CD4-positive, alpha-beta T cell treated with Interleukin-1 beta for 1 hour (primary cell): ENCODE measurements around the gene VPS33A.
"Not testable (repeated sequence)": the region's sequence is repeated elsewhere in the genome, so short reads cannot be mapped to it uniquely, and the experiment has no call there.

Source experiments
- DNase-seq, 2 donors: peaks; one replicate each; pipeline ENCODE4 v3.0.0-alpha.2; 2020 to 2022

VPS33A gene

DNA sequence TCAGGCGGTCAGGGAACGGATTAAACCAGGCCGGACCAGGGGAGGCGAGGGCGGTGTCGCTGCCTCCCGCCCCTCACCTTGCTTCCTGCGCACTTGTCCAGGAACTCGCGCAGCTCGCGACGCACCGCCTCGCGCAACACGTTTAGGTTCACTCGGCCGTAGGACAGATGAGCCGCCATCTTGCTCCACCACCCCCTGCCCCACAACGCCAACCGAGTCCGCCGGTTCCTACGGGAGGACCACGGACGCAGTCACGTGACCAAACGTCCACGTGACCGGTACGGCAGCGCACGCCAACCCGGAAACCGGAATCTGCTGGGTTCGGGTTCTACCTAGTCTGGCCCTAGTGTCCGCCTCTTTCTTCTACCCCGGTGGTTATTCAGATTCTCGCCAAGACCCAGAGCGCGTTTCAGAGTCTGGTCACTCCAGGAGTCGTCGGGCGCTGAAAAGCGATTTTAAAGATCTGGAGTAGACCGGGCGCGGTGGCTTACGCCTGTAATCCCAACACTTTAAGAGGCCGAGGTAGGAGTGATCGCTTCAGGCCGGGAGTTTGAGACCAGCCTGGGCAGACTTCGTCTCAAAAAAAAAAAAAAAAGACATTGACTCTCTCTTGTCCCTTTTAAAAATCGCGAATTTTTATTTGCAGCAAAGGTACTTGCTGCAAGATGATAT lies at the start of gene VPS33A:
TSS of gene VPS33A (minus strand) at position 265 of the 672 bp plus-strand sequence. CDS start at position 179, 86 bp downstream.
- peak; percentile 94 for DNase-seq

DNA sequence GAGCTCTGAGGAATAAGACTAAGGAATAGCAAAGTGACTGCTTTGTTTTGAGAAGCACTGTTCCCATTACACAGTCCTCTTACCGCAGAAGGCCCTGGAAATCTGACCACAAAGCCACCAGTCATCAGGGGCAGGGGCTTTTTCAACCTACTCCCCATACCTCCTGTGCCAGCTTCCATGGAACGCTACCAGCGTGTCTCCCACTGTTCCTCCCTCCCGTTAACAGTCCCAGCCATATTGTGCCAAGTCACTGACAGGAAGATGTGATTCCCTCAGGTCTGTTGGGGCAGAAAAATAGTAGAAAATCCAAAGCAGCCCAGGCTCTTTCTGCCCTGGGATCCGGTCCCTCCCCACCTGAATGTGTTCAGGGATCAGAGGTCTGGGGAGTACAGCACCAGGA lies 46.6 kb upstream of the VPS33A start:
- DNase-seq = no peak

DNA sequence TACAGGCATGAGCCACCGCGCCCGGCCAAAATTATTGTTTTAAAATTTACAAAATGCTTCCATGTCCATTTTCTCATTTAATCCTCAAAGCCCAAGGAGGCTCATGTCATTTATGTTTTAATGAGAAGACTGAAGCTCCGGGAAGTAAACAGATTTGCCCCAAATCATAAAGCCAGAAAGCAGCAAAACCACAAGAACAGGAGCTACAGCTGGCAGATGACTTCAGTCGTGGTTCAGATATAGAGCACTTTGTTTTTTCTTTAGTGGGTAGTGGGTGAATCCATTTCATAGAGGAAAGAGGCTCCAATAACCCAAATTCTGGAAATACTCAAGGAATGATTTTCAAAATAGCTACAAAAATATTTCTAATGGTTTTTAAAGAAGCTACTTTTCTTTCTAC lies 45.4 kb upstream of the VPS33A start:
- DNase-seq = no peak

DNA sequence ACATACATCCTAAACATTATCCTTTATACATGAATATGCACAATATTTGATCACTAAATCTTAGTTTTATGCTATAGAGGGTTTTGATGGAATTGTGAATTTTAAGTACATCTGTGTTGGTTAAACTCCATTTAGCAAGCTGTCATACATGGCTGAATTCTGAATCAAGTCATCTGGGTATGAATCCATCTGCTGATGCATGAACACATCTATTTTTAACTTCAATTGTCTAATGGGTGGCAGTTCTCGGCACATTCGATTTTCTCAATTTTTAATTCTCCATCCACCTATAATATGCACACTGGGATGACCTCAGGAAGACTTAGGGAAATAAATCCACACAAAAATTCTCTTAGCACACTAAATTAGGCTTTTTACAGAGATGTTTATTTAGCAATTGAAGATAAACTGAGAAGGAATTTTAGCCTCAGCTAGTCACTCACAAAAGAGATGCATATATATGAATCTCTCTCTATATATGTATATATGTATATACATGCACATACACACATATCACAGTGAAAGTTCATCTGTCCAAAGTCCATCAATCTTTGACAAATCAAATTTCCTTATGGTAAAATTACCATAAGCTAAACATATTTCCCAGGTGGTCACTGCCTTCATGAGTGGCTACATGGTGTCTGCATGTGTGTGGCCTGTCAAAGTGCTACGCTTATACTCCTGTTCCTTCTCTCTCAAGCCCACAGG lies 44.5 kb upstream of the VPS33A start:
- no peak for DNase-seq

DNA sequence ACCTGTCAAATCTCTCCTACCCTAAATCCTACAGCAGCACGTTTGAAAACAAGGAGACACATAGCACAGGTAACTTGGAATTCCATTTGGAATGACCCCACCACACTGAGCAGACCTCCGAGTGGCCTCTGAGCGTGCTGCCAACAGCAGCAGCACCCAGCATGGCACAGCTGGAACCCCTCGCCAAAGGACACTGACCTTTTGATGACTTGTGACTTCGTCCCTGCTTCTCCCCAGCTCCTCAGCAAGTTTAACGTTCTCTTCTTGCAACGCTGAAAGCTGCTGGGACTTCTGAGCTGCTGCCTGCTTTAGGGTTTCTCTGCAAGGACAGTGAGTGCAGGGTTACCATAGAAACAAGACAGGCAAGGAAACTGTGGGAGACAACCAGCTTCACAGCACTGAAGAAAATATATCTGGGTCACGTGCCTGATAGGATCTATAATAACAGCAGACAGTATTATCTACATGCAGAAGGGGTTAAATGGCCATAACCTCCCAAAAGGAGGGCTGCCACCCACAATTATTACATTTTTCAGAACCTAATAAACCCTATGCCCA lies 43.3 kb upstream of the VPS33A start:
- DNase-seq = no peak

DNA sequence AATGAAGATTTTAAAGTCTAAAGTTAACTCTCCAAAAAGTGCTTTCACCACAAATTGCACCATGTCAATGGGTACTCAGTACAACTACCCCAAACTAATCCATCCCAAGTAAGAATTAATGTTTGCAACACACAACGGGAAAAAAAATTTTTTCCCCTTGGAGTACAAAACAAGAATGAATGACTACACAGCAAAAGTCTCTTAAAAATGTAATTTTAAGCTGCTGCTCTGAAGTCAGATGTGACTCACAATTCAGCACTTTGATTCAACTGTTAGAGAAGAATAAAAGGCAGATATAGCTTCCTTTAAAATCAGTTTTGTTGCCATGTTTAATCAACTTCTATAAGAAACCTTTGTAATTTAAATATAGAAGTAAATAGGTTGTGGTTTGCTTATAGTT lies 42.5 kb upstream of the VPS33A start:
- no peak for DNase-seq

DNA sequence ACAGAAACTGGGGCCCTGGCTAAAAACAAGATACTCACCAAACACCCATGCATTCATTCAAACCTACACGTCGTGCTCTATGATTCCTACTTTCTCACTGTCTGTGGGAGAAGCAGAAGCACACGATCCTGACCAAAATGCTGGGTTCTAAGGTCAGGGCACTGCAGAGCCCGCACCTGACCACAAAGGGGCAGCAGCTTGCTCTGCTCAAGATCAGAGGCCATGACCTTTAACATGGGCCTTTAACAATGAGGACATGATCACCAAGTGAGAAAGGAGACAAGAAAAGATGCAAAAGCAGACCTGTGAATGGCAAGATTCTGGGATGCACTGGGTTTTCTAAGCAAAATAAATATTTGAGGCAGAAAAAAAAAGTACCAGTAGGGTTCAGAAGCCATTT lies 40.1 kb upstream of the VPS33A start:
- DNase-seq = no peak

DNA sequence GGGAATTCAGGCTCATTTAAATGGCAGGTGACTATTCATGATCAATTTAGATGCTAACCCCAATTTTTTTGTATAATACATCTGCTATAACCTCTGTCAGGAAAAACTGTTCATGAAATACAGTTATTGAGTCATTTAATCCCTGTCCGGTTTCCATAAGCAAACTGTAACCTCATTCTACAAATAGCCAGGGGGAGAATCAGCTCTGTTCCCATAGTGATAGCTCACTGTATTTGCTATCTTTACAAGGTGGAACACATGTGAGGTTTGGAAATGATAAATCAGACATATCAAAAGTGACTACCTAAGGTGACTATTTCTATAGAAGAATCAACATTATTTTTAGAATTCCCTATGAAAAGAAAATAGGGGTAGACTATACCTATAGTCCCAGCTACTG lies 38.6 kb upstream of the VPS33A start:
- DNase-seq = no peak

DNA sequence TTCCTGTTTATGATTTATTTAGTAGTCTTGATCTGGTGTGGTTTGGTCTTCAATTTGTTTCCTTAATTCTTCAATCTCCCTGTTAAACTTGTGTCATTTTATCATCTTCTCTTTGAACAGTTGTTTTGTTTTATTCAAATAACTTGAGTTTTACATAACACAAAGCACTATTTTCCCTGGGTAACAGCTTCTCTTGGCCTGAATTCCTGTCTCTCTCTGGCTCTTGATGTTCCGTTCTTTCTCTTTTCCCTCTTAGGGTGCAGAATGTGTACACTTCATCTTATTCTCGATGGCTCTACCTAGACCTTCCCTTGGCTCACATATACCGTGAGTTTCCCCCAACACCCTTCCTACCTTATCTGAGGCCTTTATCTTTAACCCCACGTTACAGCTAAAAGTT lies 36.8 kb upstream of the VPS33A start:
- DNase-seq = no peak

DNA sequence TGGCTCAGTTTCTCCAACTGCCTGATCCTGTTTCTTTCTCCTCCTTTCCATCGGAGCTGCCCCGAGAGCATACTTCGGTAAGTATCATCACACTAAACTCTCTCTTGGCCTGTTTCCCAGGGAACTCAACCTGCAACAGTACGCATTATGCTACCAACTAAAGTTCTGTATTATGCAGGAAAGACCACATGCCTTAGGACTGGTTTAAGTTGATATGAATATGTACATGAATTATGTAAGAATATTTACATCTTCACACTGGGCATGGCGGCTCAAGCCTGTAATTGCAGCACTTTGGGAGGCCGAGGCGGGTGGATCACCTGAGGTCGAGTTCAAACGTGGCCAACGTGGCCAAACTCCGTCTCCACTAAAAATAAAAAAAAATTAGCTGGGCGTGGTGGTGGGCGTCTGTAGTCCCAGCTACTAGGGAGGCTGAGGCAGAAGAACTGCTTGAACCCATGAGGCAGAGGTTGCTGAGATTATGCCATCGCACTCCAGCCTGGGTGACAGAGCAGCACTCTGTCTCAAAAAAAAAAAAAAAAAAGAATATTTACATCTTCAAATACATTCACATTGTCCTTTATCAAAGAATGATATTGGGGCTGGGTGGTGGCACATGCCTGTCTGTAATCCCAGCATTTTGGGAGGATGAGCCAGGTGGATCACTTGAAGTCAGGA lies 31.9 kb upstream of the VPS33A start:
- no peak for DNase-seq

DNA sequence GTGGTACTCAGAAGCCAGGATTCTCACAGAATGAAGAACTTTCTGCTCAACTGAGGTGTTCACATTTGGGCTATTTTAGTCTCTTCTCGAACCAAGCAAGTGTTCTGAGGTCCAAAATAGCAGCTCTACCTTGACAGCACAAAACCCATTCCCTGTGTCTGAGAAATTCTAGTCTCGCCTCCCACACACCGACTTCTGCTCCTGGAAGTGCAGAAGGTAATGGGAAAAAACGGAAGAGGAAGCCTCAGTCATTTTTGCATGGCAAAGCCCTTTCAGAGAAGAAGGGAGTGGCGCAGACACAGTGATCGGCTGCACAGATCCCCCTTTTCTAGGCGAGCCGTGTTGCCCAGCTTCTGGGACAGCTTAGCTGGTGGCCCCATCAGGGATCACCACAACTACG lies 31.2 kb upstream of the VPS33A start:
- no peak for DNase-seq

DNA sequence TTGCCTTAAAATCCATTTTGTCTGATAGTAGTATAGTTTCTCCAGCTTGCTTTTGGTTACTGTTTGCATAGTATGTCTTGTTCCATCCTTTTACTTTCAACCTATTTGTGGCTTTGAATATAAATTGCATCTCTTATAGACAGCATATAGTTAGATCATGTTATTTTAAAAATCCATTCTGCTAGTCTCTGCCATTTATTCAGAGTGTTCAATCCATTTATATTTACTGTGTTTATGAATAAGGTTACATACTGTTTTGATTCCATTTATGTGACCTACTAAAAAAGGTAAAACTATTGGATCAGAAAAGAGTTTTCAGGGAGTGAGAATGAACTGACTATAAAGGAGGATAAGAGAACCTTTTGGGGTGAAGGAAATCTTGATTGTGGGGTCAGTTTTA lies 29.6 kb upstream of the VPS33A start:
- DNase-seq = no peak

DNA sequence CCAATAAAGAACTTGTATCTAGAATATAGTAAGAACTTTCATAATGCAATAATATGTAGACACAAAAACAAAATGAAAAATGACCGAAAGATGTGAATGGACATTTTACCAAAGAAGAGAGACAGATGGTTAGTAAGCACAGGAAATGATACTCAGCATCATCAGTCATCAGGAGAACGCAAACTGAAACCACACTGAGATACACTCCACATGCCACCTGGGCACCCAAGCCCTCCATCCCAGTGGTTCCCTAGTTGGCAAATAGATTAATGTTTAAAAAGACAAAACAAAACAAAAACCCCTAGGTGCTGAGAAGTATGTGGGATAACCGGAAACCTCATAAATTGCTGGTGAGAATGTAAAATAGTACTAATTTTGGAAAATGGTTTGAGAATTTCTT lies 26.8 kb upstream of the VPS33A start:
- no peak for DNase-seq

DNA sequence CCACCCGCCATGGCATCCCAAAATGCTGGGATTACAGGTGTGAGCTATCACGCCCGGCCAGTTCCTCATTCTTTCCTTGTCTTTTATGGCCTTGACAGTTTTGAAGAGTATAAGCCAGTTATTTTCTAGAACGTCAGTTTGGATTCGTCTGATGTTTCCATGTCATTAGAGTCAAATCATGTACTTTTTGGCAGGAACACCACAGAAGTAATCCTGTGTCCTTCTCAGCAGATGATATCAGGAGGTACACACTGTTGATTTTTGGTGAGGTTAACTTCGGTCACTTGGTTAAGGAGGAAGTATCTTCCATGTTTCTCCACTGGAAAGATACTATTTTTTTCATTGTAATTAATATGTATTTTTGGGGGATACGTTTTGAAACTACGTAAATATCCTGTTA lies 25.1 kb upstream of the VPS33A start:
- no peak for DNase-seq

DNA sequence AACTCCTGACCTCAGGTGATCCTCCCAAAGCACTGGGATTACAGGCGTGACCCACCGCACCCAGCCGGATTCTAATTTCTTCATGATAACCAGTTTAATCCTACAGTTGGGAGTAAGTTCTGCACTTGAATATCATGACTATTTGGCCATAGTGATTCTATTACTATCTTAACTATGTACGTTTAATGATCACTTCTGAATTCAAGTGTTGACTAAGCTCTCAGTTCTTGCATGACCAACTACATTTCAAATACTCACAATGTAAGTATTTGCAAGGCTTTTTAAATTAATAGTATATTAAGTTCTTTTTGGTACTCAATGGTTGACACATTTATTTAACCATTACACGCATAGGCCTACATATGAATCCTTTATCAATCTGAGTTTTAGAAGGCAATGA lies 17.4 kb upstream of the VPS33A start:
- no peak for DNase-seq

DNA sequence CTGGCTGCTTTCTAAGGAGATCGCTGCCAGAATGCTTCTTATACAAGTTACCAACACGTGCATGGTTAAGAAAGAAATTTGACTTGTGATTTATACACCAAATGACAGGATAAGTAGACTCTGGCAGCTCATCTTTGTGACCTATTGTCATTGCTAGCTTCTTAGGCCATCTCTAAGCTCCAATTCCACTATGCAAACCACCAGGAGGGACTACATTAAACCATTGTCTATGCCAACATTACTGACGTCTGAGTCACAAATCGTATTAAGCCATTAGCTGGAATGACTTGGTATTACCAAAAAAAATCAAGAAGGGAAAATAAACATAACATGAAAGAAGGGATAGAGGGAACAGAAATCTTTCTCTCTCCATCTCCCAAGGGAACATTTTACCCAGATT lies 15.8 kb upstream of the VPS33A start:
- DNase-seq = no peak

DNA sequence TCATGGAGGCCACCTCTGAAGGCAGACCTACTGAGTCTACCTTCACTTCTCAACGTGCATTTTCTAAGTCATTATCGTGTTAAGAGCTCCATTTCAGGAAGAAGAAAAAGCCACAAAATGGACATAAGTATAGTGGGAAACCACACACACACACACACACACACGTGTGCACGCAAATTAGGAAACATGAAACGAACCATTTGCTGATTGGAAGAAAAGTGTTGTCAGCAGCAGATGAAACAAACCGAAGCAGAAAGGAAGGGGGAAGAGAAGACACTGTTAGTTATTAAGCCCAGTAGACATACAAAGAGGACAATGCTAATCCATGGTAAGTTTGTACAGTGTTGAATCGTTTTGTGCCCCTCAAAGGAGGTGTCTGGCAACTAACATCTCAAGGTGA lies 9.9 kb upstream of the VPS33A start:
- no peak for DNase-seq

DNA sequence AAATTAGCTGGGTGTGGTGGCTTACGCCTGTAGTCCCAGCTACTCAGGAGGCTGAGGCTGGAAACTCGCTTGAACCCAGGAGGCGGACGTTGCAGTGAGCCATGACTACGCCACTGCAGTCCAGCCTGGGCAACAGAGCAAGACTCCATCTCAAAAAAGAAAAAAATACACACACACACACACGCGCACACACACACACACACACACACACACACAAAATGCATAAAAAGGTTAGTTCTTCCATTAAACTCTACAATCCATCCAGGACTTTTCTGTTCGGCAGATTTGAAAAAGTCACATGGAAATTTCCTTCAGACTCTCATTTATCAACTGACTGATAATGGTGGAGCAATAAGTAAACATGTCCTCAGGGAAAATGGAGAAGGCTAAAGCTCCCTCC lies 9.2 kb upstream of the VPS33A start:
- no peak for DNase-seq

DNA sequence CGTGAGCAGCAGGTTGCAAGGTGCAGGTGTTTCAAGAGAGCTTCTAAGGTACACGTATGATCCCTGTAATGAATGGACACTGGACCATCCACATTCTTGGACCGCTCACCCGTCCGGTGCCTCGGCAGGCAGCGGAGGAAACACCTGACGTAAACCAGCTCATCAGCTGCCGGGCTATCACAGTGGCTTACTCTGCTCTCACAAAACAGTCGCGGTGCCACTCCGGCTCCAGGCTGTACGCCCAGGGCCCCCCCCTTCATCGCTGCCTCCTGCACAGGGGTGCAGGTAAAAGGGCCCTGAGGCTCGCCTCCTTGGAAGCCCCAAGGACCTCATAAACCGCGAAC lies 436 bp downstream of the VPS33A start:
- DNase-seq = peak in 1 of 2 donors; percentile 37

DNA sequence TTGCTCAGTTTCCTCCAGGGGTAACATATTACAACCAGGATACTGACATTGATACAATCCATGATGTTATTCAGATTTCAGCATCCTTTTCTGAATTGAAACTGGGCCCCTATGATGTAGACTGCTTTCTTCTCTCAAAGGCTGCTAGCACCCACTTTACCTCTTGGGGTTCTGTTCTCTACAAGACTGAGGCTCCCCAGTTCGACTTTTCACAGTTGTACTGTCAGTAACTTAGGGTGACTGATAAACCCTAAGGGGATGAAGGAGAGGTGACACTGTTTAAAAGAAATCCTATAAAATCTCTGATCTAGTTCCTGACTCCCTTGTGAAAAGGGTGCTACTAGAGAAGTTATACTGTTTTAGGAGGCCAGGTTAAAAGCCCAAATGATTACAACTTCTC lies 818 bp downstream of the VPS33A start:
- peak; percentile 4 to 37 for DNase-seq

DNA sequence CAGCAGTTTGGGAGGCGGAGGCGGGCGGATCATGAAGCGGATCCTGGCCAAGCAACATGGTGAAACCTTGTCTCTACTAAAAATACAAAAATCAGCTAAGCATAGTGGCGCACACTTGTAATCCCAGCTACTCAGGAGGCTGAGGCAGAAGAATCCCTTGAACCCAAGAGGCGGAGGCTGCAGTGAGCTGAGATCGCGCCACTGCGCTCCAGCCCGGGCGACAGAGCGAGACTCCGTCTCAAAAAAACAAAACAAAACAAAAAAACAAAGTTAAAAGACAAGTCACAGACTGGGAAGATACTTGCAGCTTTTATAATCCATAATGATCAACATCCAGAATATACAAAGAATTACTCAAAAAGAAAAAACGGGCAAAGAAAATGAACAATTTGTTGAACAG lies 5.6 kb downstream of the VPS33A start:
- DNase-seq = not testable (repeated sequence)

DNA sequence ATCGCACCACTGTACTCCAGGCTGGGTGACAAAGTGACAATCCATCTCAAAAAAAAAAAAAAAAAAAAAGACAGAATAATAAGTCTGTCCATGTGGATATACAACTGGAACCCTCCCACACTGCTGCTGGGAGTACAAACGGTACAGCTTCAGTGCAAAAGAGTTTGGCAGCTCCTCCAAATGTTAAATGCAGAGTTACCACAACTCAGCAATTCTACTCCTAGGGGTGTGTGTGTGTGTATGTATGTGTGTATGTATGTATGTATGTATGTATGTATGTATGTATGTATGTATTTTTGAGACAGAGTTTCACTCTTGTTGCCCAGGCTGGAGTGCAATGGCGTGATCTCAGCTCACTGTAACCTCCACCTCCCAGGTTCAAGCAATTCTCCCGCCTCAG lies 7.4 kb downstream of the VPS33A start:
- DNase-seq = not testable (repeated sequence)

DNA sequence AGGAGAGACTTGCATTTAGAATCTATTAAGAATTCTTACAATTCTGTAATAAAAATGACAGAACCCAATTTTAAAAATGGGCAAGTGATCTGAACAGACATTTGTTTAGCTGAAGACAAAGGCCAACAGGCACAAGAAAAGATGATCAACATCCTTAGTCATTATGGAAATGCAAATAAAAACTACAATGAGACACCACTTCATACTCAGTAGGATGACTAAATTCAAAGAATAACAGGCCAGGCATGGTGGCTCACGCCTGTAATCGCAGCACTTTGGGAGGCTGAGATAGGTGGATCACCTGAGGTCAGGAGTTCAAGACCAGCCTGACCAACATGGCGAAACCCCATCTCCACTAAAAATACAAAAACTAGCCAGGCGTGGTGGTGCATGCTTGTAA lies 7.8 kb downstream of the VPS33A start:
- not testable (repeated sequence) for DNase-seq

DNA sequence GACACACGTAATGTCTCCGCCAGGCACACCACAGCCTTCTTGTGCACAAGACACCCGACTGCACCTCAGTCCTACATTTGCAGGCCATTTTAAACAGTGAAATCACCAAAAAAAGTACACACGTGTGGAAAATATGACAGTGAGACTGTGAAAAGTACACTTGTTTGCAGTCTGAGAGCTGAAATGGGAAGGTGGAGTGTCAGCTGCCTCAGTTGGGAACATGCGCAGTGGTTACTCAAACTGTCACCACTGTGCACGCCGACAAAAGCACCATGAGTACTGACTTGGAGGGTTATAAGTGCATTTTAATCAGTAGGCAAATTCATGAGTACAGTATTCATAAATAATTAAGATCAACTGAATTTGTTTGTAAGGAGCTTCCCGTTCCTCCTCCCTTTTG lies 15.8 kb downstream of the VPS33A start:
- no peak for DNase-seq
